GM19099 (cell line): ENCODE results near the gene STAU1.

Experiments used
- POLR2A ChIP-seq: IDR thresholded peaks from 3 replicates; pipeline ENCODE4 v1.6.1; 2011; ENCODE audit warnings: low read depth; ENCODE audit not compliant: insufficient read length; ENCODE audit errors: extremely low read depth

STAU1 gene

GRCh38 chr20:49148601-49149000 lies 39.5 kb downstream of the STAU1 start:
- TF ChIP-seq POLR2A: no peak

- no peak for TF ChIP-seq POLR2A
Measured at GRCh38 chr20:49147296-49147695, 40.8 kb downstream of the STAU1 start.

- TF ChIP-seq POLR2A: no peak
Measured at GRCh38 chr20:49146442-49147225, 41.5 kb downstream of the STAU1 start.

- no peak for TF ChIP-seq POLR2A
Measured at GRCh38 chr20:49140834-49141233, 47.3 kb downstream of the STAU1 start.

- no peak for TF ChIP-seq POLR2A
Measured at GRCh38 chr20:49140411-49140810, 47.7 kb downstream of the STAU1 start.

- TF ChIP-seq POLR2A: no peak
Measured at GRCh38 chr20:49138431-49138830, 49.7 kb downstream of the STAU1 start.

GRCh38 chr20:49136817-49137571 lies 51.1 kb downstream of the STAU1 start:
- no peak for TF ChIP-seq POLR2A

- TF ChIP-seq POLR2A: no peak
Measured at GRCh38 chr20:49133571-49133970, 54.6 kb downstream of the STAU1 start.

- TF ChIP-seq POLR2A: no peak
Measured at GRCh38 chr20:49132995-49133478, 55.1 kb downstream of the STAU1 start.

- TF ChIP-seq POLR2A: no peak
Measured at GRCh38 chr20:49123982-49124381, 64.2 kb downstream of the STAU1 start.

- TF ChIP-seq POLR2A: no peak
Measured at GRCh38 chr20:49122920-49123319, 65.2 kb downstream of the STAU1 start.

GRCh38 chr20:49119988-49120387 lies 68.1 kb downstream of the STAU1 start:
- TF ChIP-seq POLR2A: no peak

- TF ChIP-seq POLR2A: no peak
Measured at GRCh38 chr20:49118307-49118706, 69.8 kb downstream of the STAU1 start.

GRCh38 chr20:49115564-49115963 lies 72.6 kb downstream of the STAU1 start:
- TF ChIP-seq POLR2A: no peak

- TF ChIP-seq POLR2A: no peak
Measured at GRCh38 chr20:49112596-49113274, 75.4 kb downstream of the STAU1 start.

- no peak for TF ChIP-seq POLR2A
Measured at GRCh38 chr20:49110767-49111694, 77.1 kb downstream of the STAU1 start.
